BLaER1 treated with 17β-estradiol and CSF1 and Interleukin-3, amounts not matched to agents 10 nM and 100 nM (cell line): Measurements from ENCODE around the gene TOX2.
A peak's percentile ranks its signal among the peaks of the same experiment; 100 is the strongest.

Experiments
- H3K27ac ChIP-seq, 11 experiments: shearing (Covaris generic); formaldehyde crosslinking; 2 replicates each; pipeline ENCODE4 v1.8.1; 2022
- H3K27me3 ChIP-seq, 11 experiments: shearing (Covaris generic); formaldehyde crosslinking; 2 replicates each; pipeline ENCODE4 v1.8.1; 2022
- H3K36me3 ChIP-seq, 11 experiments: shearing (Covaris generic); formaldehyde crosslinking; 2 replicates each; pipeline ENCODE4 v1.8.1; 2022
- H3K4me1 ChIP-seq, 10 experiments: shearing (Covaris generic); formaldehyde crosslinking; 2 replicates each; pipeline ENCODE4 v1.8.1; 2022
- H3K4me2 ChIP-seq, 11 experiments: shearing (Covaris generic); formaldehyde crosslinking; 2 replicates each; pipeline ENCODE4 v1.8.1; 2022
- H3K4me3 ChIP-seq, 10 experiments: shearing (Covaris generic); formaldehyde crosslinking; 2 replicates each; pipeline ENCODE4 v1.8.1; 2022
- H3K9ac ChIP-seq, 11 experiments: shearing (Covaris generic); formaldehyde crosslinking; 2 replicates each; pipeline ENCODE4 v1.8.1; 2022
- H3K9me3 ChIP-seq, 11 experiments: shearing (Covaris generic); formaldehyde crosslinking; replicated peaks in 1 of 11; 2 replicates each; pipeline ENCODE4 v1.8.1; 2022
- H4K20me1 ChIP-seq, 11 experiments: shearing (Covaris generic); formaldehyde crosslinking; 2 replicates each; pipeline ENCODE4 v1.8.1; 2022
- Cebpa-rat ChIP-seq, 11 experiments: shearing (Covaris generic); IDR thresholded peaks; 2 replicates each; pipeline ENCODE4 v1.8.1; 2022

The TOX2 gene

GRCh38 chr20:44031781-44032582 lies 117.3 kb downstream of the TOX2 start:
- Histone ChIP-seq H3K4me1 (peaks cover 6 to 37% (median 26%) of the 10 kb centered on the region in 10 experiments; a peak in 19 of 20 replicates), H4K20me1 (peaks cover 0 to 13% (median 0%) of the 10 kb centered on the region in 11 experiments; a peak in 1 of 22 replicates), H3K9ac (no peak overlapping the region), H3K27me3 (0 out of 22 replicates have a peak, but pooled peaks cover 0 to 6% (median 0%) of the 10 kb centered on the region in 11 experiments), H3K9me3 (peaks cover 0 to 7% (median 0%) of the 10 kb centered on the region in 11 experiments; a peak in 1 of 22 replicates), H3K4me3 (no peak overlapping the region; a peak in 1 of 20 replicates), H3K36me3 (no peaks in the 10 kb centered on the region), H3K27ac (no peak overlapping the region), H3K4me2 (no peak overlapping the region; a peak in 1 of 22 replicates)
- TF ChIP-seq Cebpa-rat (IDR thresholded peaks at IDR 0.05), result no peak

DNA sequence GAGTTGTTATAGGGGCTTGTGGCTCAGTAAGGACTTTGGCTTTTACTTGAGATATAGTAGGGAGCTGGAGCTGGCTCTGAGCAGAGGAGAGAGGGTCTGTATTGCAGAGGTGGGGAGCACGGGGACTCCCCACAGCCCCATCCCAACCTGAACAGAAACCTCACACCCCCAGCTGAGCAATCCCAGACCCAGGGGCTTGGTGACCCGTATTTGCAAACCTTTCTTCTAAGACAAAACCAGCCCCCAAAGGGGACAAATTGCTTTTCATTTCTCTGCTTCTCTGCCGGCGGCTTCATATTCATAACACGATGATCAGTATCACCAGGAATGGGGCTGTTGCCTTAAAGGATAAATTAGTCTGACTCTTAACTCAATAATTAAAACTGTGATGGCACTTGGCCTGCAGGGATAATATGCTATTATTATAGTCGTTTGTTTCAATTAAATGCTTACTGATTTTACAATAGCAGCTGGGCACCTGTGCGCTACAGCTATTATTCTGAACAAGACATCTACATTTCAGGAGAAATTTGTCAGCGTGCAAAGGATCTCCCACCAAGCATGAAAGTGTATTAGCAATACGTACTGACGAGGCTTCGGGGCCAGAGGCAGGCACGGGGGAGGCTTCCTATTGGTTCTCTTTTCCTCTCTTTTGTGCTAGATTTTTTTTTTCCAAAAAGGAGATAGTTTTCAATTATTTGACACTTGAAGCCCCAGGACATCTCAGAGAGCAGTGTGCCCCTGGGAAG lies 118.1 kb downstream of the TOX2 start:
- Histone ChIP-seq H3K36me3 (no peaks in the 10 kb centered on the region), H3K4me1 (peaks cover 6 to 37% (median 26%) of the 10 kb centered on the region in 10 experiments; a peak in 19 of 20 replicates), H4K20me1 (peaks cover 0 to 7% (median 0%) of the 10 kb centered on the region in 11 experiments; a peak in 1 of 22 replicates), H3K4me3 (no peak overlapping the region), H3K27ac (peak overlapping the region in 1 of 11 experiments; percentile 36; a peak in 1 of 22 replicates), H3K4me2 (peak overlapping the region in 9 of 11 experiments; percentile 5 to 50 (median 27); a peak in 11 of 22 replicates), H3K27me3 (0 out of 22 replicates have a peak, but pooled peaks cover 0 to 6% (median 0%) of the 10 kb centered on the region in 11 experiments), H3K9ac (no peak overlapping the region), H3K9me3 (peaks cover 0 to 7% (median 0%) of the 10 kb centered on the region in 11 experiments; a peak in 1 of 22 replicates)
- no peak for TF ChIP-seq Cebpa-rat (IDR thresholded peaks at IDR 0.05)

- Histone ChIP-seq H3K9ac (no peak overlapping the region), H3K36me3 (no peaks in the 10 kb centered on the region), H3K4me2 (peak overlapping the region in 10 of 11 experiments; percentile 5 to 50 (median 35); a peak in 14 of 22 replicates), H4K20me1 (peaks cover 0 to 4% (median 0%) of the 10 kb centered on the region in 11 experiments; a peak in 1 of 22 replicates), H3K27ac (peak overlapping the region in 1 of 11 experiments; percentile 36; a peak in 1 of 22 replicates), H3K4me1 (peaks cover 6 to 37% (median 26%) of the 10 kb centered on the region in 10 experiments; a peak in 19 of 20 replicates), H3K9me3 (peaks cover 0 to 7% (median 0%) of the 10 kb centered on the region in 11 experiments; a peak in 1 of 22 replicates), H3K4me3 (no peak overlapping the region), H3K27me3 (0 out of 22 replicates have a peak, but pooled peaks cover 0 to 6% (median 0%) of the 10 kb centered on the region in 11 experiments)
- TF ChIP-seq Cebpa-rat (IDR thresholded peaks at IDR 0.05), result no peak
Observed at GRCh38 chr20:44033344-44033743, 118.7 kb downstream of the TOX2 start.

- H3K4me2 ChIP-seq, result peak overlapping the region in 6 of 11 experiments; percentile 8 to 48 (median 44); a peak in 5 of 22 replicates
- 0 out of 22 replicates have a peak, but pooled peaks cover 0 to 4% (median 0%) of the 10 kb centered on the region in 11 experiments for H3K27me3 ChIP-seq
- H3K27ac ChIP-seq, result no peak overlapping the region
Observed at GRCh38 chr20:44033873-44034272, 119.2 kb downstream of the TOX2 start.

DNA sequence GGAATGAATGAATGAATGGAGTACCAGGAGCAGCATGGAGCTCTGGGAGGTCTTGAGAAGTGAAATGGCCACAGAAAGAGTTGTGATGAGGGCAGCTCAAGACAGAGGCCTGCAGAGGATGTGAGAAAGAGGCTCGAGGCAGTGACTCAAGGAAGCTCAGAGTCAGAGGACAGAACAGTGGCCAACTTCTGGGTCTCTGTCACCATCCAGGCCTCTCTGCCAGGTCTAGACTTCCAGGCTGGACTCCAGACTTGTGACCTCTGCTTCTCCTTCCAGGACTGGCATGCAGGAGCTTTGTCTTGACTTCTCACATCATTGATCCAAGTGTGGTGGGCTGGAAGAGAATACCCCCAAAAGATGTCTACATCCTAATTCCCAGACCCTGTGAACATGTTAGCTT lies 119.8 kb downstream of the TOX2 start:
- H3K27ac ChIP-seq, result no peak overlapping the region
- peaks cover 0 to 7% (median 0%) of the 10 kb centered on the region in 11 experiments; a peak in 1 of 22 replicates for H3K9me3 ChIP-seq
- peaks cover 6 to 28% (median 15%) of the 10 kb centered on the region in 10 experiments; a peak in 19 of 20 replicates for H3K4me1 ChIP-seq
- H3K4me2 ChIP-seq, result no peak overlapping the region
- H3K9ac ChIP-seq, result no peak overlapping the region
- TF ChIP-seq Cebpa-rat (IDR thresholded peaks at IDR 0.05), result no peak
- H3K27me3 ChIP-seq, result no peaks in the 10 kb centered on the region
- no peaks in the 10 kb centered on the region for H3K36me3 ChIP-seq
- no peak overlapping the region for H3K4me3 ChIP-seq
- H4K20me1 ChIP-seq, result no peaks in the 10 kb centered on the region; a peak in 1 of 22 replicates

More at GRCh38 chr20:44033873-44034272, 119.2 kb downstream of the TOX2 start:
- no peak for TF ChIP-seq Cebpa-rat (IDR thresholded peaks at IDR 0.05)
- Histone ChIP-seq H4K20me1 (no peaks in the 10 kb centered on the region; a peak in 1 of 22 replicates), H3K9ac (no peak overlapping the region), H3K36me3 (no peaks in the 10 kb centered on the region), H3K4me1 (peaks cover 6 to 34% (median 21%) of the 10 kb centered on the region in 10 experiments; a peak in 19 of 20 replicates), H3K4me3 (no peak overlapping the region), H3K9me3 (peaks cover 0 to 7% (median 0%) of the 10 kb centered on the region in 11 experiments; a peak in 1 of 22 replicates)

DNA sequence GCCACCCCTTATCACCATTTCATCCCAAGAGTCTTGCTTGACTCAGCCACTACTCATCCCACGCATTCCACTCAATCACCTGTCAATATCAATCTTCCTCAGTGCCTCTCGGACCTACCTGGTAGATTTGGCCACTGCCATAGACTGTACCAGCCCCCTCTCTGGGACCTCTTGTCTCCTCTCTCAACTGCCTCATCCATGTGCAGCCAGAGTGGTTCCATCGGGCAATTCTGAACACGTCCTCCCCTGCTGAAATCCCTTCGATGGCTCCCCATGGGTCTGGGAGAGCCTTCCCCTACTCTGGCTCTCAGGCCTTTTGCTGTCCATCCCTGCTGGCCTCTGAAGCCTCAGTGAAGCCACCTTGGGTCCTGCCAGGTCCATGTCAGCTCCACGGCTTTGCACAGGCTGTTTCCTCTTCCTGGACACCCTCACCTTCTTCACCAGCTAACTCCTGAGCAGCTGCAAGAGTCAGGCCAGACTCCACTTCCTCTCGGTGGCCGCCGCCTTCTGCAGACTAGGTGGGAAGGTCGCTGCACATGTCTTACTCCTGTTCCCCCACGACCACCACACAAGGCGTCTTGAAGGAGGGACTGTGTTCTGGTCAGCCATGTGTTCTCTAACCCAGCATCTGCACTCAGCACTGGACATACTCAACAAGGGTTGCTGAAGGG lies 120.4 kb downstream of the TOX2 start:
- no peaks in the 10 kb centered on the region; a peak in 1 of 22 replicates for H4K20me1 ChIP-seq
- no peak overlapping the region for H3K9ac ChIP-seq
- no peak for TF ChIP-seq Cebpa-rat (IDR thresholded peaks at IDR 0.05)
- H3K36me3 ChIP-seq, result no peaks in the 10 kb centered on the region
- peaks cover 0 to 7% (median 0%) of the 10 kb centered on the region in 11 experiments; a peak in 1 of 22 replicates for H3K9me3 ChIP-seq
- H3K27me3 ChIP-seq, result no peaks in the 10 kb centered on the region
- no peak overlapping the region for H3K27ac ChIP-seq
- no peak overlapping the region for H3K4me3 ChIP-seq
- no peak overlapping the region for H3K4me2 ChIP-seq
- H3K4me1 ChIP-seq, result peaks cover 6 to 21% (median 9%) of the 10 kb centered on the region in 10 experiments; a peak in 16 of 20 replicates

DNA sequence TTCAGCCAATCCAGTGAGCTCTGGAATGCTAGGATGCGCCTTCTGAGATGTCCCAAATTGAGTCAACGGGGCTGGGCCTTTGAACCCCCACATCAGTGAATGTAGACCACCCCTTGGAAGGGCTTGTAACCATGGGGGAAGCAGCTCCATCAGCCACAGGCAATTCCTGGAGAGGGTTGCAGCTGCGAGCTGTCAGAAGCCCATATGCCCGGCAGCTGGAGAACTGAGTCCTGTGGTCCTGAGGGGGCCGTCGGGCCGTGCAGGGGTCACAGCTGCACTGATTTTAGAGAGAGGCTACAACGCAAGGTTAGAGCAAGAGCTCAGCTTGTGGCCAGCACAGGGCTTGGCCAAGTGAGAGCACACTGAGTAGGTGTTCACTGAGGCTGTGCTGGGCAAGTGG lies 121.3 kb downstream of the TOX2 start:
- no peaks in the 10 kb centered on the region for H3K27me3 ChIP-seq
- no peaks in the 10 kb centered on the region for H3K36me3 ChIP-seq
- H4K20me1 ChIP-seq, result no peaks in the 10 kb centered on the region; a peak in 1 of 22 replicates
- H3K9me3 ChIP-seq, result peaks cover 0 to 5% (median 0%) of the 10 kb centered on the region in 11 experiments; a peak in 1 of 22 replicates
- TF ChIP-seq Cebpa-rat (IDR thresholded peaks at IDR 0.05), result no peak
- H3K9ac ChIP-seq, result no peak overlapping the region
- no peak overlapping the region for H3K27ac ChIP-seq
- peaks cover 6 to 20% (median 9%) of the 10 kb centered on the region in 10 experiments; a peak in 16 of 20 replicates for H3K4me1 ChIP-seq
- no peak overlapping the region for H3K4me3 ChIP-seq
- H3K4me2 ChIP-seq, result no peak overlapping the region

DNA sequence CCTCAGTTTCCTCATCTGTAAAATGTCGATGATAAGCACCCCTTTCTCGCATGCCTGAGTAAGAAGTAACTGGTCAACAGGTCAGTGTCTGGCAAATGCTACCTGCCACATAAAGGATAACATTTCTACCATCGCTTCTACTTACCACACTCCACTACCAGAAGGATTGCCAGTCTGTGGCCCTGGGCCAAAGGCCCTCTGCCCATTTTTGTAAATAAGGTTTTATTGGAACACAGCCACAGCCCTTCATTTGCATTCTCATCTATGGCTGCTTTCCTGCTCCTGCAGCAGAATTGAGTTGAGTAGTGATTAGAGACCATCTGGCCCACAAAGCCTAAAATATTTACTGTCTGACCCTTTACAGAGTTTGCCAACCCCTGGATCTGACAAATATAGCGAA lies 121.8 kb downstream of the TOX2 start:
- no peaks in the 10 kb centered on the region for H3K27me3 ChIP-seq
- no peak overlapping the region for H3K27ac ChIP-seq
- 0 out of 22 replicates have a peak, but pooled peaks cover 0 to 5% (median 0%) of the 10 kb centered on the region in 11 experiments for H3K9me3 ChIP-seq
- H4K20me1 ChIP-seq, result no peaks in the 10 kb centered on the region; a peak in 1 of 22 replicates
- H3K4me1 ChIP-seq, result peaks cover 6 to 20% (median 9%) of the 10 kb centered on the region in 10 experiments; a peak in 16 of 20 replicates
- H3K36me3 ChIP-seq, result no peaks in the 10 kb centered on the region
- no peak overlapping the region for H3K9ac ChIP-seq
- TF ChIP-seq Cebpa-rat (IDR thresholded peaks at IDR 0.05), result no peak
- H3K4me2 ChIP-seq, result no peak overlapping the region
- no peak overlapping the region for H3K4me3 ChIP-seq
